ENCODE results near the gene NDUFA12. TPM values are rescaled to one million over a fixed set of nuclear protein-coding genes. Genes with fewer than 3 reads are reported as not detected.

The NDUFA12 gene
- total RNA-seq, 1 donor from 2014 or later, result 112 TPM

DNA sequence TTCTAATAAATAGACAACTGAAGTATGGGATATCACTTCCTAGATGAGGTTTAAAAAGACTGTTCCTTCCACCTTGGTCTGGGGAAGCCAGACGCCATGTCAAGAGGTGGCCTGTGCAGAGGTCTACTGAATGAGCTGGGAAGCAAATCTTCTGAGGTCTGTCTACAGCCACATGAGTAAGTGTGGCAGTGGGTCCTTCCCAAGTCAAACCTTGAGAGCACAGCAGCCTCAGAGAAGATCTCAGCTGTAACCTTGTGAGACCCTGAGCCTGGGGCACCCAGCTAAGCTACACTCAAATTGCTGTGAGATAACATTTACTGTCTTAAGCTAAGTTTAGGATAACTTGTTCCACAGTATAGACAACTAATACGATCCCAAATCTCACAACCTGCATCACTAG, 20.2 kb downstream of the NDUFA12 start:
- peak overlapping the region; percentile 99 for H3K27ac Mint-ChIP-seq (ENCODE audit: unreplicated experiment)
- Histone ChIP-seq H3K4me2 (ENCODE audit: low read length) (peak overlapping the region; percentile 75), H3K36me3 (ENCODE audit: insufficient read depth, low read length) (no peaks in the 10 kb centered on the region), H3K27ac (ENCODE audit: low read depth, low read length) (peak overlapping the region; percentile 97), H3K9ac (ENCODE audit: low read length) (peak overlapping the region; percentile 81), H3K4me1 (ENCODE audit: insufficient read depth, low read length) (peaks cover 22% of the 10 kb centered on the region), H3K4me3 (ENCODE audit: insufficient read depth, low read depth, low read length) (no peak overlapping the region), H3K9me3 (ENCODE audit: insufficient read depth, low read depth, low read length) (no peaks in the 10 kb centered on the region), H3K79me2 (ENCODE audit: insufficient read depth, low read length) (peaks cover 14% of the 10 kb centered on the region), H3K27me3 (ENCODE audit: insufficient read depth, low read length) (no peaks in the 10 kb centered on the region), H4K20me1 (ENCODE audit: insufficient read depth, low read length) (peaks cover under 1% of the 10 kb centered on the region), H2AFZ (ENCODE audit: low read depth, low read length) (no peak overlapping the region)
- H3K36me3 Mint-ChIP-seq (ENCODE audit: low read depth, unreplicated experiment), result peaks cover 5% of the 10 kb centered on the region
- DNase-seq (ENCODE audit: low read depth), result peak; percentile 70
- H3K4me1 Mint-ChIP-seq (ENCODE audit: low read depth, unreplicated experiment), result peaks cover 31% of the 10 kb centered on the region
- TF ChIP-seq EZH2 (IDR thresholded peaks at IDR 0.05; ENCODE audit: insufficient read depth, low read length) (no peak), CTCF (IDR thresholded peaks at IDR 0.05; ENCODE audit: insufficient read depth, low read depth, low read length) (no peak)
- H3K27me3 Mint-ChIP-seq (ENCODE audit: low read depth, unreplicated experiment), result no peaks in the 10 kb centered on the region
- no peak for FAIRE-seq
- peak overlapping the region; percentile 71 for H3K4me3 Mint-ChIP-seq (ENCODE audit: unreplicated experiment)
- H3K9me3 Mint-ChIP-seq (ENCODE audit: unreplicated experiment), result no peaks in the 10 kb centered on the region

GRCh38 chr12:94982456-94982855, 21.0 kb downstream of the NDUFA12 start:
- H3K4me3 Mint-ChIP-seq (ENCODE audit: unreplicated experiment), result no peak overlapping the region
- peak overlapping the region; percentile 4 for H3K27ac Mint-ChIP-seq (ENCODE audit: unreplicated experiment)
- Histone ChIP-seq H3K79me2 (ENCODE audit: insufficient read depth, low read length) (peaks cover 19% of the 10 kb centered on the region), H3K27ac (ENCODE audit: low read depth, low read length) (no peak overlapping the region), H2AFZ (ENCODE audit: low read depth, low read length) (no peak overlapping the region), H3K4me1 (ENCODE audit: insufficient read depth, low read length) (peaks cover 22% of the 10 kb centered on the region), H4K20me1 (ENCODE audit: insufficient read depth, low read length) (peaks cover 7% of the 10 kb centered on the region), H3K9ac (ENCODE audit: low read length) (no peak overlapping the region), H3K4me3 (ENCODE audit: insufficient read depth, low read depth, low read length) (no peak overlapping the region), H3K36me3 (ENCODE audit: insufficient read depth, low read length) (no peaks in the 10 kb centered on the region), H3K9me3 (ENCODE audit: insufficient read depth, low read depth, low read length) (no peaks in the 10 kb centered on the region), H3K27me3 (ENCODE audit: insufficient read depth, low read length) (no peaks in the 10 kb centered on the region), H3K4me2 (ENCODE audit: low read length) (no peak overlapping the region)
- no peaks in the 10 kb centered on the region for H3K9me3 Mint-ChIP-seq (ENCODE audit: unreplicated experiment)
- H3K4me1 Mint-ChIP-seq (ENCODE audit: low read depth, unreplicated experiment), result peaks cover 32% of the 10 kb centered on the region
- DNase-seq (ENCODE audit: low read depth) (peak; percentile 36), FAIRE-seq (no peak)
- TF ChIP-seq EZH2 (IDR thresholded peaks at IDR 0.05; ENCODE audit: insufficient read depth, low read length) (no peak), CTCF (IDR thresholded peaks at IDR 0.05; ENCODE audit: insufficient read depth, low read depth, low read length) (no peak)
- no peaks in the 10 kb centered on the region for H3K27me3 Mint-ChIP-seq (ENCODE audit: low read depth, unreplicated experiment)
- H3K36me3 Mint-ChIP-seq (ENCODE audit: low read depth, unreplicated experiment), result peaks cover 4% of the 10 kb centered on the region

DNA sequence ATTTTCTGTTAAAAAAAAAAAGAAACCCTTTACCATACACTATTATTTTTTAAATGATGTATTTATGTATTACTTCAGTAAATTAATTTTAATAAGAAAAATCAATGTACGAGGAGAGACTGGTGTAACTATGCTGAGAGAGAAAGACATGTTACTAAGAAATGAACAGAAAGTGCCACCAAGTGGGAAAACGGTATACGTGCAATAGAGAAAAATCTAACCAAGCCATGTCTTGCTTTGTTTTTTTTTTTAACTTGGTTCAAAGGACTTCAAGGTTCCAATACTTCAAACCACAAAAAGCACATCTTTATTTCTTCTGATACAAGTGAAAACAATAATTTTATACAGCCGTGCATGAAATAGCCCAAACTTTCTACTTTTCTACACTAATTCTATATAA, 22.9 kb downstream of the NDUFA12 start:
- Histone ChIP-seq H4K20me1 (ENCODE audit: insufficient read depth, low read length) (peaks cover 7% of the 10 kb centered on the region), H3K79me2 (ENCODE audit: insufficient read depth, low read length) (peaks cover 19% of the 10 kb centered on the region), H3K4me3 (ENCODE audit: insufficient read depth, low read depth, low read length) (no peak overlapping the region), H3K27me3 (ENCODE audit: insufficient read depth, low read length) (no peaks in the 10 kb centered on the region), H3K4me1 (ENCODE audit: insufficient read depth, low read length) (peaks cover 22% of the 10 kb centered on the region), H3K4me2 (ENCODE audit: low read length) (no peak overlapping the region), H3K27ac (ENCODE audit: low read depth, low read length) (no peak overlapping the region), H3K9me3 (ENCODE audit: insufficient read depth, low read depth, low read length) (no peaks in the 10 kb centered on the region), H3K9ac (ENCODE audit: low read length) (no peak overlapping the region), H3K36me3 (ENCODE audit: insufficient read depth, low read length) (no peaks in the 10 kb centered on the region), H2AFZ (ENCODE audit: low read depth, low read length) (no peak overlapping the region)
- H3K27me3 Mint-ChIP-seq (ENCODE audit: low read depth, unreplicated experiment), result no peaks in the 10 kb centered on the region
- H3K36me3 Mint-ChIP-seq (ENCODE audit: low read depth, unreplicated experiment), result no peaks in the 10 kb centered on the region
- FAIRE-seq, result no peak
- DNase-seq (ENCODE audit: low read depth), result peak; percentile 5
- H3K4me3 Mint-ChIP-seq (ENCODE audit: unreplicated experiment), result no peak overlapping the region
- peak overlapping the region; percentile 87 for H3K27ac Mint-ChIP-seq (ENCODE audit: unreplicated experiment)
- TF ChIP-seq CTCF (IDR thresholded peaks at IDR 0.05; ENCODE audit: insufficient read depth, low read depth, low read length) (peak; percentile 23), EZH2 (IDR thresholded peaks at IDR 0.05; ENCODE audit: insufficient read depth, low read length) (no peak)
- no peaks in the 10 kb centered on the region for H3K9me3 Mint-ChIP-seq (ENCODE audit: unreplicated experiment)
- peaks cover 32% of the 10 kb centered on the region for H3K4me1 Mint-ChIP-seq (ENCODE audit: low read depth, unreplicated experiment)
